Measurements from ENCODE around the gene TMEM250. TPM values are rescaled to one million over a fixed set of nuclear protein-coding genes. Genes with fewer than 3 reads are reported as not detected.
A peak's percentile ranks its signal among the peaks of the same experiment; 100 is the strongest.
"Not testable (repeated sequence)": the region's sequence is repeated elsewhere in the genome, so short reads cannot be mapped to it uniquely, and the experiment has no call there.

Gene TMEM250
- 29.4 TPM for polyA plus RNA-seq (2013, experiment 1 of 2; ENCODE audit: insufficient read length)
- polyA plus RNA-seq (2013, experiment 2 of 2; ENCODE audit: insufficient read length): 29.1 TPM

DNA sequence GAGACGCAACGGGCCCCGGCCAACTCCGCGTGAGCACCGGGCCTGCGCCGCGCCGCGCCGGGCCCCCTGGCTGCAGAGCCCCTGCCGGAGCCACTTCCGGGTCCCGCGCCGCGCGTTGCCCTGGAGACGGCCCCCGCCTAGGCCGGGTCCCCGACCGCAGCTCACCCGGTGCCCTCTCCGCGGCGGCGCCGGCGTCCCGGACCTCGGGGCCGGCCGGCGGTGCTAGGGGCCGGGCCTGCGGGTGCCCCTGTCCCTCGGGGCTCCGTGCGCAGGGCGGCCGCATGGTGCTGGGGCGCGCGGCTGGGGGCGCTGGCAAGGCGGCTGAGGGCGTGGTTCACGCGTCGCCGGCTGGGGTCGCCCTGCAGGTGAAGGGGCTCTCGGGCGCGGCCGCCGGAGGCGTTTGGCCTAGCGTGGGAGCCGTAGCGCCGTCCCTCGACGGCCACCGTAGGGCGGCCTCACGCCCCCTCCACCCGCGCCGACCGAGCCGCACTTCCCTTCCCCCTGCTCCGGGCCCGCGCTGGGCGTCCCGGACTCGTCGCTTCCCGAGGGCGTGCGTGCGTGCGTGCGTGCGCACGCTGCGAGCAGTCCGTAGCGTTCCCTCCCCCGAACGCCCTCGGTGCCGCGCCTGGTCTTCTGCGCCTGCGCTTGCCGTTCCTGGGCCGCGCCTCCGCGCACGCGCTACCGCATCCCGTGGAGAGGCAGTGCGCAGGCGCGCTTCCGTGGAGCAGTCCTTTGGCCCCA is at the start of gene TMEM250:
Gene TMEM250 (minus strand): TSS at position 556 of the 741 bp plus-strand sequence. CDS start 1,975 bp downstream, outside the sequence.
- DNase-seq: peak; percentile 97

GRCh38 chr9:136163248-136163850 is 44.7 kb upstream of the TMEM250 start:
- no peak for DNase-seq

GRCh38 chr9:136160995-136161610 is 42.4 kb upstream of the TMEM250 start:
- DNase-seq: no peak

DNA sequence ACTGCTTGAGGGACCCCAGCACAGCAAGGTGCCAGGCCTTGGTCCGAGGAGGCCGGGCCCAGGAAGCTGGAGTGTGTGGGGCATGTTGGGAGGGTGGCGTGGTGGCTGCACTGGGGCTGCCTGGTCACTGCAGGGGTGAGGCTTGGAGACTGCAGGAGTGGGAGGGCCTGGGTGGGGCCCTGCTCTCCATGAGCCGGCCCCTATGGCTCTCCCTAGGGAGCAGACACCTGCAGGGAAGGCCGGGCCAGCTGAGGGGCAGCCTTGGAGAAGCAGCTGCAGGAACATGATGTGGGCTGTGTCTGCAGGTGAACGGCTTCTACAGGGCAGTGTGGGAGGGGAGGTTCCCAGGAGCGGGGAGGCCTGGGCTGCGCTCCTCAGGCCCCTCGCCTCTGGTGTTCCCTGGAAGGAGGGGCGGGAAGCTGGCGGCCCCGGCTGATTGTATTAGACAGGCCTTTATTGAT is 41.7 kb upstream of the TMEM250 start:
- DNase-seq: no peak

DNA sequence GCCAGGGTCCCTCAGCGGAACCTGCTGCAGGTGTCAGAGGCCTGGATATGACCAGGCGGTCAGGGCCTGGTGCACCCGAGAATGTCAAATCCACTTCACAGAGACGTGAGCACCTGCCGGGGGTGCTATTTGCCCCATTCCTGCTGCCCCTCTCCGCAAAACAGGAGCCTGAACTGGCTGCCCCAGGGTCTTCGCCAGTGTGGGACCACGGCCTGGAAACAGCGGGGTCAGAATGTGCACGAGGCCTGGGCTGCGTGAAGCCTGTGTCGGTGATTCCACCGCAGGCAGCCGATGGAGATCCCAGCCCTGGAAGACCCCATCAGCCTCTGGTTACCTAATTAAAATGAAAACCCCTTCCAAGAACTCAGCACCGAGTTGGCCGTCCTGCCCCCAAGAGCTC is 41.2 kb upstream of the TMEM250 start:
- DNase-seq: no peak

GRCh38 chr9:136157477-136158265 is 39.0 kb upstream of the TMEM250 start:
- no peak for DNase-seq

DNA sequence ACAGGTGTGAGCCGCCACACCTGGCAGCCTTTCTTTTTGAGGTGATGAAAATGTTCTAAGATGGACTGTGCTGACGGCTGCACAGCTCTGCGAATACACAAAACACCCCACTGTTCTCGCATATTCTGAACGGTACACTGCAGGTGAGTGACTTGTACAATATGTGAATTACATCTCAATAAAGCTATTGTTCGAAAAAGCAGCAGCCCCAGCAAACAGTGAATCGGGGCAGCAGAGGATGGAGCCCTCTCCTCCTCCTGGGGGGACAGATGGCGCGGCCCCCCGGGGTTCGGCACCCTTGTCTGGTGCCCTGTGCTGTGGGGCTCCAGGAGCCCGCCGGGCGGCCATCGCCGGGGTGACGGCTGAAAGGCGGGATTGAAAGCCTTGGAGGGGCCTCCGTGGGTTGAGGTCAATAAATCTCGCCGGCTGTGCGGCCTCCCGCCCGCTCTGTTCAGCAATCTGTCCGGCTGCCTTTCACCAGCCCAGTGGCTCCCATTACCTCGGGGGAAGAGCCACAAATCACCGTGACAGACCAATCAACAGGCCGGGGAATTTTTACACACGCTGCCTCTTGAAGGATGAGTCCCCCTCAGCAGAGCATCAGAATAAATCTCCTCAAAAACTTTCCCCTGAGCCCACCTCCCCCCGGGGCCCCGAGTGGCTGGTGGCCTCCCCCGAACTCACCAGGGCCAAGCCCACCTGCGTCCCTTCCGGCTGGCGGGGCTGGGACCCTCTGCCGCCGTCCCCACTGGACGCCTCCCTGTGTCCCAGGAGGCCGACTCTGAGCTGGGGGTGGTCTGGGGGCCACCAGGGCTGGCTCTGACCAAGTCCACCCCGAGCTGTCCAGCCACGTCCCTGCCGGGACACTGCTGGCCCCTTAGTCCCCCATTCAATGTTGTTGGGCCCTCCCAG is 37.8 kb upstream of the TMEM250 start:
- DNase-seq: no peak

- DNase-seq: no peak
Observed at GRCh38 chr9:136155576-136155975, 36.9 kb upstream of the TMEM250 start.

- DNase-seq: no peak
Observed at GRCh38 chr9:136154943-136155342, 36.3 kb upstream of the TMEM250 start.

- DNase-seq: no peak
Observed at GRCh38 chr9:136153381-136154065, 34.8 kb upstream of the TMEM250 start.

DNA sequence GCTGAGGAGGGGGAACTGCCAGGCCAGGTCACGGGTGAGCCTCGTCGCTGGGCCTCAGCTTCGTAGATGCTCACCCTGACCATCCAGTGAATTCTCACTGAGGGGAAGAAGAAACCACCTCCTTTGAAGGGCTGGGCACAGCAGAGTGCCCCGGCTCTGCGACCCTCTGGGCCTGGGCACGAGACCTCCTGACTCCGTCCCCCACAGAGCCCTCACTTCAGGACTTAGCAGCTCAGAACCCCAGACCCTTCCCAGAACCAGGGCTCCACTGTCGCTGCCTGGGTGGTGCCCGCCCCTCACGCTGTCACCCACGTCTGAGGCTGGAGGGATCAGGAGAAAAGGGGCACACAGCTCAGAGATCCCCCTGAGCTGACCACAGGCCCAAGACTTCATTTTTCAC is 34.3 kb upstream of the TMEM250 start:
- DNase-seq: no peak

- no peak for DNase-seq
Observed at GRCh38 chr9:136152543-136152866, 33.8 kb upstream of the TMEM250 start.

DNA sequence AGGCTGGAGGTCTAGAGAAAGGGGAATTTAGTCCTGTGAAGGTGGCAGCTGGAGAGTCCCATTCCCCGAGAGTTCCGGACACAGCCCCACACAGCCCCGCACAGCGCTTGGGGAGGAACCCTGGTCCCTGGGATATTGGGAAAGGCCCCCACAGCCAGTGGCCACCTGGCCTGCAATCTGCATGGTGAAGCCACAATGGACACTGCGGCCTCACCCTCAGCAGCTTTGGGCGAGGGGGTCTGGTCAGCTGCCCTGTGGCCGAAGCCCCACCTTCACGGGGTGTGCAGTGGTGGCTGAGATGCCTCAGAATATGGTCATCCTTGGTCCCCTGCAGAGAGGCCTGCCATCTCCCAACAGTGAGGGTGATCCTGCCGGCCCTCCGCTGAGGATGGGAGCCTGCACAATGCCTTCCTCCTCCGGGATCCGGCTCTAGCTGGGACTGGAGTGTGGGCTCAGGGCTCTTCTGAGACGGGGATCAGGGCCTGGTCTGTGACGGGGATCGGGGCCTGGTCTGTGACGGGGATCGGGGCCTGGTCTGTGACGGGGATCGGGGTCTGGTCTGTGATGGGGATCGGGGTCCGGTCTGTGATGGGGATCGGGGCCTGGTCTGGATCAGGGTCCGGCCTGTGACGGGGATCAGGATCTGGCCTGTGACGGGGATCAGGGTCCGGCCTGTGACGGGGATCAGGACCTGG is 33.3 kb upstream of the TMEM250 start:
- no peak for DNase-seq

- DNase-seq: no peak
Observed at GRCh38 chr9:136151214-136151804, 32.6 kb upstream of the TMEM250 start.

DNA sequence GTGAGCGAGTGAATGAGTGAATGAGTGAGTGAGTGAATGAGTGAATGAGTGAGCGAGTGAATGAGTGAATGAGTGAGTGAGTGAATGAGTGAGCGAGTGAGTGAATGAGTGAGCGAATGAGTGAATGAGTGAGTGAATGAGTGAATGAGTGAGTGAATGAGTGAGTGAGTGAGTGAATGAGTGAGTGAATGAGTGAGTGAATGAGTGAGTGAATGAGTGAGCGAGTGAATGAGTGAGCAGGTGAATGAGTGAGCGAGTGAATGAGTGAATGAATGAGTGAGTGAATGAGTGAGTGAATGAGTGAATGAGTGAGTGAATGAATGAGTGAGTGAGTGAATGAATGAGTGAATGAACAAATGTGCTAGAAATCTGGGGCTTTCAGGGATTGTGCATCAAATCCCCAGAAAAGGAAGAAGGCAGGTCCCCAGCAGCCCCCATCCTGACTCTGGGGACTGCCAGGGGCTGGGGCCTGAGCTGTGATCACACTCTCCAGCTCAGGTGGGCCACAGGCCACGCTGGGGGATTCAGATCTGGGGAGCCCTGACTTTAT is 32.1 kb upstream of the TMEM250 start:
- not testable (repeated sequence) for DNase-seq

DNA sequence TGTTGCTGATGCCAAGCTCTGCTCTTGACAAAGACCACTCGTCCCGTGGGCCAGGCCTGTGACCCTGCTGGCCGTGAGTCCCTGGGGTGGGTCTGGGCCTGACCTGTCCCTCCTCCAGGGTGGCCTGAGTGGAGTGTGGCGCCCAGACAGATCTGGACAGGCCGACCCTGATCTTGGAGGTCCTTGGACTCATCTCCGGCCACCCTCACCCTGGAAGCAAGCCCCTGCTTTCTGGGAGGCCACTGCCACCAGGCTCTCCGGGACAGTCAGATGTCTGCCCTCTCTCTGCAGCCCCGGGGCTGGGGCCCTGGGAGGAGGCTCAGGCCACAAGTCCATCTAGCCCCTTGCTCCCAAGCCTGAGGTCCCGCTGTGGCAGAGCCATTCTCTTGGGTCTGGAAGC is 31.2 kb upstream of the TMEM250 start:
- no peak for DNase-seq

- DNase-seq: no peak
Observed at GRCh38 chr9:136149337-136149736, 30.7 kb upstream of the TMEM250 start.

GRCh38 chr9:136148766-136149165 is 30.1 kb upstream of the TMEM250 start:
- no peak for DNase-seq

GRCh38 chr9:136147890-136148714 is 29.4 kb upstream of the TMEM250 start:
- DNase-seq: no peak
